Pons (tissue), 1 donor: ENCODE data around the gene COG3.
A peak's percentile ranks its signal among the peaks of the same experiment; 100 is the strongest.

ENCODE experiments used
- DNase-seq: peaks from one replicate; pipeline ENCODE4 v3.0.0-alpha.2; 2016; ENCODE audit warnings: low spot score

COG3 gene

GRCh38 chr13:45503658-45504057 lies 38.9 kb downstream of the COG3 start:
- DNase-seq, result no peak

- DNase-seq, result no peak
Measured at GRCh38 chr13:45506811-45507210, 42.1 kb downstream of the COG3 start.

DNA sequence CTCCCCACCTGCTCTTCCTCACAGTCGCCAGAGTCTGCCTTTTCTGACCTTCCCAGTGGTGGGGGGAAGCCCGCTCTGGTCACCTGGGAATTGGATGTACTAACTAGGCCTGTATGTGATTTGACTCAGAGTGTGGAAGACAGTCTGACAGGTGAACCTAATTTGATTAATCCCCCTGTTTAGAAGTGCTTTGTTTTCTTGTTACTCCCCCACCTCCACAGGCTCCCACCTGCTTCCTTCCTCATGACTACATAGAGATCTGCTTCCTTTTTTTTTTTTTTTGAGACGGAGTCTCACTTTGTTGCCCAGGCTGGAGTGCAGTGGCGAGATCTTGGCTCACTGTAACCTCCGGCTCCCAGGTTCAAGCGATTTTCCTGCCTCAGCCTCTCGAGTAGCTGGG lies 44.0 kb downstream of the COG3 start:
- DNase-seq, result no peak

DNA sequence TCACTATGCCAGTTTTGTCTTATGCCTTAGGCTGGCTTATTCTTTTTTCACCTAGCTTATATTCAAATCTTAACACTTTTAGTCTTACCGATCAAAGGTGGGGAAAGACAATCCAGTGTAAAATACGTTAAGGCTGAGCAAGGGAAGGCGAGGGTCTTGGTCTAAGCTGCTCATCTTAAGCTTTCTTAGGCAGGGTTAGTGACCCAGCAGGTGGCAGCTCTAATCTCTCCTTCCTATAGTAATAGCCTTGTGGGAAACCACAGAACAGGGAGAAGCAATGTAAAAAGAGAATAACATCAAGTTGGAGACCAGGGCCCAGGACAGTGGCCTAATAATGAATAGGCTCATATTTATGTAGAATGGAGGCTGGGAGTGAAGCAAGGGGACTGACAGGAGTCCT lies 45.9 kb downstream of the COG3 start:
- no peak for DNase-seq

GRCh38 chr13:45511310-45512097 lies 46.8 kb downstream of the COG3 start:
- peak; percentile 83 for DNase-seq

DNA sequence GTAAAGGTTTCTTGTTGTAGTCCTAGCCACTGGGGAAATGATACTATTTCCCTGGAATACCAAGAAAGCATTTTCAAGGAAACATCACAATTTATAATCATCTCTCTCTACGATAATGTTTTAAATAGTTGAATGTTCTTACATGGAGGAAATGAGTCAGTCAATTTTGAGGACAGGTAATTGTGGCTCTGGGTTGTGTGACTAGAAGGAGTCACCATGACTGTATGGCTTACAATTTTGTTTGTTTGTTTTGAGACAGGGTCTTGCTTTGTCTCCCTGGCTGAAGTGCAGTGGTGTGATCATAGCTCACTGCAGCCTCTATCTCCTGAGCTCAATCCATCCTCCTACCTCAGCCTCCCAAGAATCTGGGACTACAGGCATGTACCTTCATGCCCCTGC lies 47.4 kb downstream of the COG3 start:
- DNase-seq, result no peak

DNA sequence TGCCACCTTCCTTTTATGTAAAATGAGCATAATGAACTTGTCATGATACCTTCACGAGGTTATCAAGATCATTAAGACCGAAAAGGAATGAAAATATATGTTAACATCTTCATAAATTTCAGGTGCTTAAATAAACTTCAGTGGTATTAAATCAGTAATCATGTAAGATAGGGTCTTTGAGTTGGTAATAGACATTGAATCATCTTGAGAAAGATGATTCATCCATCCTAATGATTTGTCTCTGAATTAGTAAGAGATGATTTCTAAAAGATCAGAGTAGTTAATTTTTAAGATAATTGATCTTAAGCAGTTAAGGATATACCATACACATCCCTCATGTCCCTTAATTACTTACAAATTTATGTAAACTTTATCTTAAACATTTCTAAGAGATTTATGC lies 52.0 kb downstream of the COG3 start:
- no peak for DNase-seq

DNA sequence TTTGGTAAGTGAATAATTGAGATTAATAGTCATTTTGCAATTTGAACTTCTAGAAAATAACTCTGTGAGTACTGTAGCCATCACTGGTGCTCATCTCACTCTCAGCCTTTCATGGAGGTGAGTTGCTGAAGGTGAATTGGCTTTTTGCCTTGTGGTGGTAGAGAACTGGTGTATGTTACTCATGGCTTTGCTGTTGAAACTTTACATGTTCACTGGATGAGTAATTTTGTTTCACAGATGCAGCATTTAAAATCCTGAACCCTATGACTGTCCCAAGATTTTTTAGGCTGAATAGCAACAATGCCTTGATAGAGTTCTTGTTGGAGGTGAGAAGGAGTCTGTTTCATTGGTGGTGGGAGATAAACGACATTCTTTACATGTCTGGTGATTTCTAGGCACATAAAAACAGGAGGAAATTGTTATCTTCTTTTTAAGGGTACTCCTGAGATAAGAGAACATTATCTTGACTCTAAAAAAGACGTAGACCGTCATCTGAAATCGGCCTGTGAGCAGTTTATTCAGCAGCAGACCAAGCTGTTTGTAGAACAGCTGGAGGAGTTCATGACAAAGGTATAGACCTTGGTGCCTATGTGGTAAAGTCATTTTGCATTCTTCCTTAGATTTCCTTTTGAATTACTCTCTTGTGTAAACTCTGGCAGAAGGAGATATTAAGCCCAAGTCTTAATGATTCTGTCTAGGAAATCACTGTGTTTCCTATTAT lies 53.9 kb downstream of the COG3 start:
- no peak for DNase-seq

- DNase-seq, result no peak
Measured at GRCh38 chr13:45519493-45519892, 54.8 kb downstream of the COG3 start.

DNA sequence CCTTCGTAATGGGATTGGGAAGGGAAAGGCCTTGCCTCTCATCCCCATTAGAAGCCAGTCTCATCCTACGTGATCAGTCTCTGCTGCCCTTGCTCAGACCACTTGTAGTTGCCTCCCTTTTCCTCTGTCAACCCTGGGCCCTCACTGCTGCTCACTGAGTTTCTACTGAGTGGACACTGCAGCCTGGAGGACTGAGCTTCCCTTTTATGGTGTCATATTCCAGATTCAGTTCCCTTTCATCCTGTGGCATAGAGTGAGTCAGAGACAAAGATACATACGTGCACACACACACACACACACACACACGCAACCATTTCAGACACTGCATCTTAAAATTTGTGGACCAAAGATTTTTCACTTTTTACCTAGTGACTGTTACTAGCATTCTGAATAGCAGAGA lies 56.6 kb downstream of the COG3 start:
- peak; percentile 37 for DNase-seq

GRCh38 chr13:45522571-45522970 lies 57.8 kb downstream of the COG3 start:
- no peak for DNase-seq

DNA sequence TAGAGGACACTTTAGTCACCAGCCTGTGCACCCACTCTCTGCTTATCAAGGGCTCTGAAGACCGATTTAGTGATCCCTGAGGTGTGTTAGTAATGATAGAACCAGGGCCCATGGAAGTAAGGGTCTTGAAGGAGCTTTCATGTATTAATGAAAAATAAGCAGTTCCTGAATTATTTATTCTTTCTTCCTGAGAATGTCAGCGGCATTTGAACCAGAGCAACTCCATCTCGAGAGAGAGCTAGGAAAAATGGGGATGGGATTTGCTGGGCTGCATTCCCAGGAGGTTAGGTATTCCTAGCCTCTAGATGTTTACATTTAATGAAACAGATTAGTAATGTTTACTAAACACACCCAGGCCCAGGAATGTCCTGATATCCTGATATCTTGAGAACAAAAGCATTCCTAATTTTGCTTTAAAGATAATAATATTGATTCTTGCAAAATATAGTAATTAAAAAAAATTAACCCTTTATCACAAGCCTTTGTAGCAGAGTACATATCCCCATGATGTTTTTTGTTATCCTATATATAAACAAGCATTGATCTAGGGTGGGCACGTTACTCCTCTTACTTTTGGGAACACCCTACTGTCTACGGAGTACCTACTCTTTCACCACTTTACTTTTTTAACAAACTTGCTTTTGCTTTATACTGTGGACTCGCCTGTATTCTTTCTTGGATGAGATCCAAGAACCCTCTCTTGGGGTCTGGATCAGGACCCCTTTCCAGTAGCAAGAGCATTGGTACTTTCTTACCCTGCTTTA lies 63.1 kb downstream of the COG3 start:
- DNase-seq, result no peak

GRCh38 chr13:45529758-45530157 lies 65.0 kb downstream of the COG3 start:
- DNase-seq, result no peak

DNA sequence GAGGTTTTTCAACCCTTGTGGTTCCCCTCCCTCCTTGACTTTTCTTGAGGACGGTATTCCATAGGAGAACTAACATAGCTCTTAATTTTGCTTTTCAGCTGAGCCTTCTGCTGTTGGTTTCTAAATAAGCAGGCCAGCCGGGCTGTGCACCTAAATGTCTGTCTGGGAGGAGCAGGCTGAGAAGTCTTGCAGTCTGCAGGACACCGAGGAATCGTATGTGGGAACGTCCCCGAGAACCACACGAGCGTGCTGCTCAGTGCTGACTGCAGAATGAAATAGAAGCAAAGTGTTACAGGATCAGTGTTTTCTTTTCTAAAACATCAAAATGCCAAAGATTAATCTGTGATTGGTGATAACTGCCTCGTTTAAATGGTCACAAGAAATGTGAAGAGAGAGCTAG lies 69.9 kb downstream of the COG3 start:
- DNase-seq, result no peak

DNA sequence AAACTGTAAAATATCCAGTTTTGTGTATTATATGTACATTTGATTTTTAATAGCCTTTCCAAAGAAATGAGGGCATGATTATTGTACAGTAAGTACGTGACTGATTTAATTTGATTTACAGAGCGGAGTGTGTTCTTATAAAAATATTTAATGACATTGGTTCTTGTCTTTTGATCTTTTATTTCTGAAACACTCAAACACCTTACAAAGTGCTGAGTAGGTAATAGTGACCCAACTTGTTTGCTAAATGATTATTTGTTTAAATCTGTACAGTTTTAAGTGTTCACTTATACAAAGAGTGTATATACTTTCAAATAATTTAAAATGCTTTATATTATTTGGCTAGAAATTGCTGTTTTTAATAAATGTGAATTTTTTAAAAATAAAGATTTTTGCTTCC lies 71.5 kb downstream of the COG3 start:
- no peak for DNase-seq

- no peak for DNase-seq
Measured at GRCh38 chr13:45537516-45537915, 72.8 kb downstream of the COG3 start.

DNA sequence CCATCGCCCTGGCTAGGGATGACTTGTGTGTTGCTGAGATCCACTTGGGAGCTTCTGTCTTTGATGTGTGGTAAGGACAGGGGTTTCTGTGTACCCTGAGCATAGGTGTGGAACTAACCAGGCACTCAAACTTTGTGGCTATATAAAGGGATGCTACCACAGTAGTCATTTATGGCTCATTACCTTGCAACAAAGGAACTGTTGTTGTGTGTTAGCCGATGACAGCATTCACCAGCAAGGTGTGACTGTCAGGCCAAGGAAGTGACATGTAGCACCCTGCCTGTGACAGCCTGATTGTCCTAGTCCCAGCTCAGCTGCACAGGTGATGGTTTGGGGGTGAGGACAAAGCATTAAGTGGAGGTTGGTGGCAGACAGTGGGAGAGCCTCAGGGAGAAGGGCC lies 73.6 kb downstream of the COG3 start:
- no peak for DNase-seq

DNA sequence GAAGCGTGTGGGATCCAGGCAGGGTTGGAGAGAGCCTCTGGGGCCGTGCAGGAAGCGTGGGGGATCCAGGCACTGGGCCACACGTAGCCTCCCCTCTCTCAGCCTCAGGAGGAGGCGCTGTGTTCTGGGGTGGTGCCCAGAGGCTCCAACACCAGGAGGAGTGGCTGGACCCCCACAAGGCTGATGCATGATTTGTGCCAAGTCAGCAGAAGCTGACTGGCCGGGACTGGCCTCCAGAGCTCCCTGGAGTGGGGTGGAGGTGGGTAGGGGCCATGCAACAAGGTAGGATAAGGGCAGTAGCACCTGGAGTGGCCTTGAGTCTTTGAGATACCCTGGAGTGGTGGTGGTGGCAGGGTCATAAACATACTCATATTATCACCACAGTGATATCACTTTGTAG lies 75.5 kb downstream of the COG3 start:
- no peak for DNase-seq

- no peak for DNase-seq
Measured at GRCh38 chr13:45540864-45541263, 76.1 kb downstream of the COG3 start.

DNA sequence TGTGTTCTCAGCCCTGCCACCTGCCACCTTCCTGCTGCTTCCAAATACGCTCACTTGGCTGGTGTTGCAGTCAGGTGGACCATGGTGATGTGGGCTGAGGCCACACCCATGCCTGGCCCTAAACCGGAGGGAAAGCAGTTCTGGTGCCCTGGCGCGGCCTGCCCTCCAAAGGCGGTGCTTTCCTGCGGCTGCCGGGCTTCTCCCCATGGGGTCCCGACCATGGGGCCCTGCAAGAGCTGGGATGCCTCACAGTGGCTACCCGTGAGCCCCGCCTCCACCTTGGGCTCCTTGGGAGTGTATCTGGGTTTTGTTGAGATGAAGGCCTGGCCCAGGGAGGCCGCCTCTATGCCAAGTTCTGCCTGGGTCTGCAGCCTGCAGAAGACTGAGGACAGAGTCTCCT lies 77.1 kb downstream of the COG3 start:
- DNase-seq, result no peak

GRCh38 chr13:45542391-45542790 lies 77.7 kb downstream of the COG3 start:
- DNase-seq, result no peak

DNA sequence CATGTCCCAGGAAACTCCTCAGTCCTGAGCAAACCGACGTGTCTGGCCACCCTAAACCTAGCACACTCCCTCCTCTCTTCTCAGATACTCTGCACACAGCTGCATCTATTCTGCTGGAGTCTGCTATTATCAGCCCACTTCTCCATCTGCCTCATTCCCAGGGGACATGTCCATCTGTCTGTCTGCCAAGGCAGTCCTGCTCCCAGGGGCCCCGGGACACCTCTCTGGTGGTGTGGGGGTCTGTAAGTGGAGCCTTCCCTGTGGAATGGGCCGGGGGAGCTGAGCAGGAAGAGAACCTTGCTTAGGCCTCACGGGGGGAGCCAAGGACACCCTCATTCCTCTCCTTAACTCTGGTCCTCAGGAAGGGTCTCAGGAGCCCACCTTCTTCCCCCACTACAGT lies 78.1 kb downstream of the COG3 start:
- no peak for DNase-seq

- DNase-seq, result no peak
Measured at GRCh38 chr13:45544520-45544919, 79.8 kb downstream of the COG3 start.
